Measurements from ENCODE around the gene PRPF18. TPM values are rescaled to one million over a fixed set of nuclear protein-coding genes. Genes with fewer than 3 reads are reported as not detected.

Gene PRPF18
- total and polyA plus RNA-seq, 2 donors (not counting 1 experiment from before 2014, with no cell fraction given): 12.2 to 28.9 TPM

DNA sequence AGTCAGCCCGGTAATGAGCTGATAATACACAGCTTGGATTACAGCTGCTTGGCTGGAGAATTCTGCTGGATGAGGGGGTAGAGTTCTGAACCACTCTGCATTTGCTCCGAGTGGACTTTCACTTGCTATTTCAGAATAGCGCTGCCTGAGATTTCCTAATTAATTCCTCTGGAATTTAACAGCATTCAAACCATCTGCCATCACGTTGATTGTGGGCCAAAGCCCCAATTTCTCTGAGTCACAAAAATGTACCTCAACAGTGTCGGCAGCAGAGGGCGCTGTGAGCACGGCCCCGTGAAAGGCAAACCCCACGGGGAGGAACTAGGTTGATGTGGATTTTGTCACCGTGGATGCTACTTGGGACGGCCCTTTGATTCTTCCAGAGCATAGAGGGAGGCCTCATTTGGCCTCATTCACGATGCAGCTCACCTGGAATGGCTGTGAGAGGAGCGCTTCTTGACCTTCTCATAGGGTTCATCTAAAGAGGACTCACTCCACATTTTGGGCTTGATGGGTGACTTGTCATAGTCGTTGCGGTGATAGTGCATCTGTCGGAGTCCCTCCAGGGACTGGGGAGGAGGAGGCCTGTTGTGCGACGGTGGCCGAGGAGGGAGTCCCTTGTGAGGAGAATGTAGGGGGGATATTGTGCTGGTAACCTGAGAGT, 73.3 kb downstream of the PRPF18 start:
- H3K9ac ChIP-seq (ENCODE audit: low read length): no peak overlapping the region
- ChIA-PET POLR2A (no interaction called here), CTCF (interaction anchor here (0.6 to 2.8 kb wide), 23 partner anchors 9 to 535 kb away, joined by 3 to 39 read pairs (median 4); partner anchors contain the start of gene PRPF18)
- Mint-ChIP-seq H3K27ac (peak overlapping the region; percentile 26), H3K27me3 (no peaks in the 10 kb centered on the region), H3K4me1 (peaks cover 9% of the 10 kb centered on the region), H3K9me3 (ENCODE audit: insufficient read depth) (no peaks in the 10 kb centered on the region), H3K4me3 (no peak overlapping the region)
- no peak overlapping the region for H3K4me3 ChIP-seq (ENCODE audit: control extremely low read depth in 1 of 5, extremely low read depth in 1 of 5, insufficient read depth in 1 of 5, low read depth in 2 of 5, low read length in 4 of 5)
- 23% methylated on average over 13 of the region's 19 CpGs for WGBS (ENCODE audit: insufficient coverage)
- TF ChIP-seq, protein P1, sequence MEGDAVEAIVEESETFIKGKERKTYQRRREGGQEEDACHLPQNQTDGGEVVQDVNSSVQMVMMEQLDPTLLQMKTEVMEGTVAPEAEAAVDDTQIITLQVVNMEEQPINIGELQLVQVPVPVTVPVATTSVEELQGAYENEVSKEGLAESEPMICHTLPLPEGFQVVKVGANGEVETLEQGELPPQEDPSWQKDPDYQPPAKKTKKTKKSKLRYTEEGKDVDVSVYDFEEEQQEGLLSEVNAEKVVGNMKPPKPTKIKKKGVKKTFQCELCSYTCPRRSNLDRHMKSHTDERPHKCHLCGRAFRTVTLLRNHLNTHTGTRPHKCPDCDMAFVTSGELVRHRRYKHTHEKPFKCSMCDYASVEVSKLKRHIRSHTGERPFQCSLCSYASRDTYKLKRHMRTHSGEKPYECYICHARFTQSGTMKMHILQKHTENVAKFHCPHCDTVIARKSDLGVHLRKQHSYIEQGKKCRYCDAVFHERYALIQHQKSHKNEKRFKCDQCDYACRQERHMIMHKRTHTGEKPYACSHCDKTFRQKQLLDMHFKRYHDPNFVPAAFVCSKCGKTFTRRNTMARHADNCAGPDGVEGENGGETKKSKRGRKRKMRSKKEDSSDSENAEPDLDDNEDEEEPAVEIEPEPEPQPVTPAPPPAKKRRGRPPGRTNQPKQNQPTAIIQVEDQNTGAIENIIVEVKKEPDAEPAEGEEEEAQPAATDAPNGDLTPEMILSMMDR (IDR thresholded peaks at IDR 0.05): peak; percentile 89
- no peak for TF ChIP-seq EZH2 (IDR thresholded peaks at IDR 0.05; ENCODE audit: borderline replicate concordance, insufficient read depth, low read depth, low read length, poor library complexity, severe bottlenecking)
- peak overlapping the region; percentile 28 for H3K4me2 ChIP-seq (replicated peaks; ENCODE audit: low read depth, low read length, poor library complexity, severe bottlenecking)
- H4K20me1 ChIP-seq (ENCODE audit: control insufficient read depth, insufficient read depth, low read length, poor library complexity, severe bottlenecking): no peaks in the 10 kb centered on the region
- H2AFZ ChIP-seq (ENCODE audit: insufficient read depth, low read depth, low read length, poor library complexity, severe bottlenecking): no peak overlapping the region
- peaks cover 7 to 16% of the 10 kb centered on the region in 2 donors for H3K4me1 ChIP-seq (ENCODE audit: control insufficient read depth in 2 of 2, insufficient read depth in 2 of 2, low read length in 2 of 2)
- no peaks in the 10 kb centered on the region for H3K9me3 ChIP-seq (ENCODE audit: control extremely low read depth in 1 of 3, control insufficient read depth in 2 of 3, insufficient read depth in 1 of 3, low read length in 2 of 3)
- peaks cover 0 to 7% (median 0%) of the 10 kb centered on the region in 4 experiments for H3K27me3 ChIP-seq (replicated peaks in 1 of 4; ENCODE audit: control extremely low read depth in 1 of 4, control insufficient read depth in 3 of 4, insufficient read depth in 4 of 4, low read length in 3 of 4)
- no peak overlapping the region for H3K27ac ChIP-seq (ENCODE audit: low read length in 2 of 2)
- H3K36me3 ChIP-seq (replicated peaks in 1 of 2; ENCODE audit: control extremely low read depth in 1 of 2, control insufficient read depth in 1 of 2, extremely low read depth in 1 of 2, insufficient read depth in 2 of 2, low read length in 1 of 2): no peaks in the 10 kb centered on the region
- DNase-seq (peak; percentile 75), ATAC-seq (ENCODE audit: low read depth) (peak; percentile 67)
- intact Hi-C loops (cut with micrococcal nuclease): loop anchor here (1.0 kb wide), 1 partner anchor 525 kb away; no protein-coding TSS in a partner anchor
- no peaks in the 10 kb centered on the region for H3K79me2 ChIP-seq (ENCODE audit: control insufficient read depth, insufficient read depth, low read length)

DNA sequence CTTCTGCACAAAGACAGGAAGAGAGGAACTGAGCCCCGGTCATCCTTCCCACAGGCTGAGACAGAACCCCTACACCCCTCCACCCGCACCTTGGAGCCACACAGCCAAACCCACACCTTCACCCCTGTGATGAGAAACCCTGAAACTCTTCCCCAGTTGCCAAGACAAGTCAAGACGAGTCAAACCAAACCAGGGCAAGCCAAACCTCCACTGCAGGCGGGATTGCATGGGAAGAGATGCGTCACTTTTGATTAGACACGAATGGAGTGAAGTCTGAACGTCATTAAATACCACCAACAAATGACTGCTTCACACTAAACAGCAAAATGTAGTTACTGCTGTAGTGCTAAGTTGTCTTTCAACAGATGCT, 73.8 kb downstream of the PRPF18 start:
- Mint-ChIP-seq H3K4me3 (no peak overlapping the region), H3K27me3 (no peaks in the 10 kb centered on the region), H3K27ac (peak overlapping the region; percentile 26), H3K9me3 (ENCODE audit: insufficient read depth) (no peaks in the 10 kb centered on the region), H3K4me1 (peaks cover 9% of the 10 kb centered on the region)
- Histone ChIP-seq H3K9me3 (ENCODE audit: control extremely low read depth in 1 of 3, control insufficient read depth in 2 of 3, insufficient read depth in 1 of 3, low read length in 2 of 3) (no peaks in the 10 kb centered on the region), H3K4me1 (ENCODE audit: control insufficient read depth in 2 of 2, insufficient read depth in 2 of 2, low read length in 2 of 2) (peaks cover 7 to 16% of the 10 kb centered on the region in 2 donors), H3K9ac (ENCODE audit: low read length) (no peak overlapping the region), H3K79me2 (ENCODE audit: control insufficient read depth, insufficient read depth, low read length) (no peaks in the 10 kb centered on the region), H3K27ac (ENCODE audit: low read length in 2 of 2) (no peak overlapping the region), H3K4me2 (replicated peaks; ENCODE audit: low read depth, low read length, poor library complexity, severe bottlenecking) (no peak overlapping the region), H2AFZ (ENCODE audit: insufficient read depth, low read depth, low read length, poor library complexity, severe bottlenecking) (no peak overlapping the region), H3K36me3 (replicated peaks in 1 of 2; ENCODE audit: control extremely low read depth in 1 of 2, control insufficient read depth in 1 of 2, extremely low read depth in 1 of 2, insufficient read depth in 2 of 2, low read length in 1 of 2) (no peaks in the 10 kb centered on the region), H3K27me3 (replicated peaks in 1 of 4; ENCODE audit: control extremely low read depth in 1 of 4, control insufficient read depth in 3 of 4, insufficient read depth in 4 of 4, low read length in 3 of 4) (peaks cover 0 to 7% (median 0%) of the 10 kb centered on the region in 4 experiments), H3K4me3 (ENCODE audit: control extremely low read depth in 1 of 5, extremely low read depth in 1 of 5, insufficient read depth in 1 of 5, low read depth in 2 of 5, low read length in 4 of 5) (no peak overlapping the region), H4K20me1 (ENCODE audit: control insufficient read depth, insufficient read depth, low read length, poor library complexity, severe bottlenecking) (no peaks in the 10 kb centered on the region)
- ChIA-PET CTCF (interaction anchor here (0.9 to 2.8 kb wide), 8 partner anchors 74 to 534 kb away, joined by 3 to 39 read pairs (median 4); partner anchors contain the start of gene PRPF18), POLR2A (no interaction called here)
- ATAC-seq (ENCODE audit: low read depth) (no peak), DNase-seq (no peak)
- intact Hi-C loops (cut with micrococcal nuclease): loop anchor here (1.0 kb wide), 1 partner anchor 525 kb away; no protein-coding TSS in a partner anchor
- 78% methylated on average over 3 of the region's 7 CpGs for WGBS (ENCODE audit: insufficient coverage)
- TF ChIP-seq, protein P1 (IDR thresholded peaks at IDR 0.05): no peak
- no peak for TF ChIP-seq EZH2 (IDR thresholded peaks at IDR 0.05; ENCODE audit: borderline replicate concordance, insufficient read depth, low read depth, low read length, poor library complexity, severe bottlenecking)
